ENCODE measurements around the gene RBM5.

GRCh38 chr3:50157827-50158529 is 69.3 kb downstream of the RBM5 start:
- TF ChIP-seq CTCF (IDR thresholded peaks at IDR 0.05; ENCODE audit: low read length) = no peak
- TF ChIP-seq EZH2 (IDR thresholded peaks at IDR 0.05; ENCODE audit: borderline replicate concordance, low read length) = no peak

Data from OCI-LY1 (cell line).